Astrocyte of the hippocampus (primary cell): ENCODE data around the gene NISCH.
A peak's percentile ranks its signal among the peaks of the same experiment; 100 is the strongest.

Experiments used
- DNase-seq: peaks from one replicate; pipeline ENCODE4 v3.0.0; 2011; ENCODE audit warnings: low read depth, low spot score

NISCH gene

DNA sequence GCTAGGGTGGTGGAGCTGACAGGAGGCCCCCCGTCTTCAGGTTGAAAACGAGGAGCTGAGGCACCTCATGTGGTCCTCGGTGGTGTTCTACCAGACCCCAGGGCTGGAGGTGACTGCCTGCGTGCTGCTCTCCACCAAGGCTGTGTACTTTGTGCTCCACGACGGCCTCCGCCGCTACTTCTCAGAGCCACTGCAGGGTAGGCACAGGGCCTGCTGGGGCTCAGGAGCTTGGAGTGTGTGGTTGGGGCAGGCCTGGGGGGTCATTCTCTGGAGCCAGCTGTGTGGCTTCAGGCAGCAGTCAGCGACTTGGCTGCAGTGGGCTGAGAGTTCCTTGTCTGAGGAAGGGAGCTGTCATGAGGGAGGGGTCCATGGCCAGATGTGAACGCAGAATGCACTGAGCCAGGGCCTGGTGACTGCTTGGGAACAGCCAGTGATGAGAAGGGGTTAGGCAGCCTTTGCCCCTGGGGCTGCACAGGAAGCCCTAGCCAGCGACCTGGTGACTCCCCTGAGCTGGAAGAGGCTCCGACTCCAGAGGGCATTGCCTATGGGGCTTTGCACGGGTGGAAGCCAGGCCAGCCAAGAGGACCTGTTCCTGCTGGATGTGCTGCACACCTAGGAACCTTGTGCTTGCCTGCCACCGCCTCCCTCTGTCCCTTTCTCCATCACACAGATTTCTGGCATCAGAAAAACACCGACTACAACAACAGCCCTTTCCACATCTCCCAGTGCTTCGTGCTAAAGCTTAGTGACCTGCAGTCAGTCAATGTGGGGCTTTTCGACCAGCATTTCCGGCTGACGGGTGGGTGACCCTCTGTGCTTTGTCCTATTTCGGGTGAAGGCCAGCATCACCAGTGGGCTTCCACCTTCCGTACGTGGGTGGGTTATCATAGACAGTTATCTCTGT lies 34.9 kb downstream of the NISCH start:
- no peak for DNase-seq

DNA sequence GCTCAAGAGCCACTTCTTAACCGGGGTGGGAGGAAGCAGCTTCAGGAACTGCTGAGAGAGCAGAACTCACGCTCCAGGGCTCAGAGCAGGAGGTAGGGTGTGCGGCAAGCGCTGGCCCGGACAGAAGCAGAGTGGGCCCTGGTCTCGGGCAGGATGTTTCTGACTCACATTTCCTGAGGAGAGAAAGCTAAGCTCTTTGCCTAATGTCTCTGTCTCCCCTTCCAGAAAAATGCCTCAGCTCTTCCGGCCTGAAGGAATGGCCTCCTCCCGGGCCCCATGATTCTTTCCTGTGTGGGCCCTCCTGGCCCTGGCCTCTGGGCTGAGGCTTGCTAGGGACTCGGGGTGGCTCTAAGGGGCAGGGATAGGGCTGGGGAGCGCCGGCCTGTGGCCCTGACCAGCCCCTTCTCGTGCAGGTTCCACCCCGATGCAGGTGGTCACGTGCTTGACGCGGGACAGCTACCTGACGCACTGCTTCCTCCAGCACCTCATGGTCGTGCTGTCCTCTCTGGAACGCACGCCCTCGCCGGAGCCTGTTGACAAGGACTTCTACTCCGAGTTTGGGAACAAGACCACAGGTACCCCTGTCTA lies 35.6 kb downstream of the NISCH start:
- DNase-seq, result no peak

DNA sequence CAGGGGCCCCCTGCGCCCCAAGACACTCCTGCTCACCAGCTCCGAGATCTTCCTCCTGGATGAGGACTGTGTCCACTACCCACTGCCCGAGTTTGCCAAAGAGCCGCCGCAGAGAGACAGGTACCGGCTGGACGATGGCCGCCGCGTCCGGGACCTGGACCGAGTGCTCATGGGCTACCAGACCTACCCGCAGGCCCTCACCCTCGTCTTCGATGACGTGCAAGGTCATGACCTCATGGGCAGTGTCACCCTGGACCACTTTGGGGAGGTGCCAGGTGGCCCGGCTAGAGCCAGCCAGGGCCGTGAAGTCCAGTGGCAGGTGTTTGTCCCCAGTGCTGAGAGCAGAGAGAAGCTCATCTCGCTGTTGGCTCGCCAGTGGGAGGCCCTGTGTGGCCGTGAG lies 36.7 kb downstream of the NISCH start:
- DNase-seq, result no peak

DNA sequence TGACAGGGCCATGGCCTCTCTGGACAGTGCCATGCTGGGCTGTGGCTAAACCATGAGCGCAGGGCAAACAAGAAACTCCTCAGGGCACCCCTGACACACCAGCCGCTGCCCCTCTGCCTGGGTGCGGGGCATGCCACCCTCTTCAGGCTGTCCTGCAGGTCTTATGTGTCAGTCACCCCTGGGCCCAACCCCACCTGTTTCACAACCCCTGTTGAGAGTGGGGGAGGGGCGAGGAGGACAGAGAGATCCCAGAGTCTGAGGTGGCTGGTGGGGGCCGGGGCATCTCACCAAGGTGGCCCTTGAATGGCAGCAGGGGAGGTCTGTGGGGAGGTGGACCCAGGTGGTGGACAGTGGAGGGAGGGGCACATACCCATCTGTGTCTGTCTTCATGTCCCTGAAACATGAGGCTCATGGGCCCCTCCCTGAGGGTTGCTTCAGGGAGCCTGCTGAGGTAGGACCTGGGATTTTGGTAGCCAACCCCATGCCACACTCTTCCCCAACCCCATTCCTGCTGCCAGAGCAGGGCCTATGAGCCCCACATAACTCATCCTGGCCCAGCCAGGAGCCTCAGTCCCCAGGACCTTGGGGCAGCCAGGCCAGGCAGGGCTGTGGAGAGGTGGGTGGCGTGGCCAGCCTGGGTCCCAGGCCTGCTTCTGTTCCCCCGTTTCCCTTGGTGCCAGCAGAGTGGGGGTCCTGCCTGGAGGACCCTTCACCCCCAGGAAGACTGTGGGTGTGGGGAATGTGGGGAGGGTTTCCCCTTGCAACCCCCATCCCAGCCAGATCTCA lies 38.0 kb downstream of the NISCH start:
- no peak for DNase-seq

DNA sequence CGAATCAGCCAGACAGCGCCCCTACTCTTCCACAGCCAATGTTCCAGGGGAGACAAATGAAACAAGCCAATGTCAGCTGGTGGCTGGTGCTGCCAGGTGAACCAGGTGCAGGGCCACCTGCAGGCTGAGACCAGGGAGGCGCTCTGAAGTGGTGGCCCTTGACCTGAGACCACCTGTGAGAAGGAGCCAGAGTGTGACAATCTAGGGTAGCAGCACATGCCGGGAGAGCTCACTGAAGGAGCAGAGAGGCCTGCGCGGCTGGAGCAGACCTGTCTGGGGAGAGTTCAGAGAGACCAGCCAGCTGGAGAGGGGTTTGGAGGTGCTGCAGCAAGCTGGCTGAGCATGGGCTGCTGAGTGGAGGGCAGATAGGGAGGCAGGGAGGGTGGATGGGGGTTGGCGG lies 39.0 kb downstream of the NISCH start:
- no peak for DNase-seq

DNA sequence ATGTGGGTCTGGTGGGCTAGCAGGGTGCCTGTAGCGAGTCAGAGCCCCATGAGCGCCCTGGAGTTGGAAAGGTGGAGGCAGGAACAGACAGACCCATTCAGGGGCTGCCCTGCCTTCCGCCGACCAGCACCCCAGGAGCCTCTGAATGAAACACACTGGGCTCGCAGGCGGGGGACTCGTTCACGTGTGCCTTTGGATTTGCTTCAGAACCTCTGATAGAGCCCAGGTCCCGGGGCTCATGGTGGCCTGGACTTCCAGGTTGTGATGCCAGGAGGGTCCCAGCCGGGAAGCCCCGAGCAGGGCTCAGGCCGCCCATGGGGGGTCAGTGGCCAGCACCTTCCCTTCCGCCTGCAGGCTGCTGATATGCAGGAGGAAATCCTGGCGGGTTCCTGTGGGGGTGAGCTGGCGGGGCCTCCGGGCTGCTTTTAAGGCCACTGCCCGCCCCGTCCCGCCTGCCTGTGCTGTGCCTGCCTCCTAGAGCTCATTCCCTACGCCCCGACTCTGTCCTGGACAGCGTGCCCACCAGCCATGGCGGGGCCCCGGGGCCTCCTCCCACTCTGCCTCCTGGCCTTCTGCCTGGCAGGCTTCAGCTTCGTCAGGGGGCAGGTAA lies 39.6 kb downstream of the NISCH start, which contains the start of gene STAB1:
Gene STAB1 (plus strand): TSS at position 453 of the 610 bp plus-strand sequence. CDS start 76 bp downstream, at position 529.
- DNase-seq, result no peak

DNA sequence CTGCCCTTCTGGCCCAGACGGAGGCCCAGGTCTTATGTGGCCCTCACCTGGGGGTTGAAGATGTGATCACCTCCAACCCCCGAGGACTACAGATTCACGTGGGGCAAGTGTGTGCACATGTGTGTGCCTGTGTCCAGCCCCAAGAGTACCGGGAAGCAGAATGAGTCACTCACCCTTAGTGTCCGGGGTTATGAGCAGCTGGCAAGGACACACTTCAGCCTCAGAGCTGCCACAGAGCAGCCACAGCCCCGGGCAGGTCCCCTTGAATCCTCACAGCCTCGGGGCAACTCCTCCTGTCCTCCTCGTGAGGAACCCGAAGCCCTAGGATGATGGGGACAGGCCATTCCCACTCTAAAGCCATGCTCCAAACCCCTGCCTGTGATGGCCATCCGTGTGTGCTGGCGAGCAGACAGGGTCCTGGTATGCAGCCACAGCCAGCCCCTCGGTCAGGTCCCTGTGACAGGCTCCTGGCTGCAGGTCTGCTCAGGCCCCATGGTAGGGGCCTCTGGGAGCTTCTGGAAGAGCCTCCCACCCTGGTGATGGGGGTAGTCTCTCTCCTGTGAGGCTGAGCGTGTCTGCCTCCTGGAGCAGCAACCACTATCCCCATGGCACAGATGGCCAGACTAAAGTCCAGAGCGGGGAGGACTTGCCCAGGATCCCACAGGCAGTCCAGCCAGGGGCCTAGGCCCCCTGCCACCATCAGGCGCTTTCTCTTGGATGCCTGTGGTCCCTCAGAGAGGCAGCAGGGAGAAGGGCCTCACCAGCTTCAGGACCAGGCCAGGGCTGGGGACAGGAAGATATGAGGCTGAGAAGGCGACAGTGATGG lies 40.6 kb downstream of the NISCH start:
- peak; percentile 61 for DNase-seq

DNA sequence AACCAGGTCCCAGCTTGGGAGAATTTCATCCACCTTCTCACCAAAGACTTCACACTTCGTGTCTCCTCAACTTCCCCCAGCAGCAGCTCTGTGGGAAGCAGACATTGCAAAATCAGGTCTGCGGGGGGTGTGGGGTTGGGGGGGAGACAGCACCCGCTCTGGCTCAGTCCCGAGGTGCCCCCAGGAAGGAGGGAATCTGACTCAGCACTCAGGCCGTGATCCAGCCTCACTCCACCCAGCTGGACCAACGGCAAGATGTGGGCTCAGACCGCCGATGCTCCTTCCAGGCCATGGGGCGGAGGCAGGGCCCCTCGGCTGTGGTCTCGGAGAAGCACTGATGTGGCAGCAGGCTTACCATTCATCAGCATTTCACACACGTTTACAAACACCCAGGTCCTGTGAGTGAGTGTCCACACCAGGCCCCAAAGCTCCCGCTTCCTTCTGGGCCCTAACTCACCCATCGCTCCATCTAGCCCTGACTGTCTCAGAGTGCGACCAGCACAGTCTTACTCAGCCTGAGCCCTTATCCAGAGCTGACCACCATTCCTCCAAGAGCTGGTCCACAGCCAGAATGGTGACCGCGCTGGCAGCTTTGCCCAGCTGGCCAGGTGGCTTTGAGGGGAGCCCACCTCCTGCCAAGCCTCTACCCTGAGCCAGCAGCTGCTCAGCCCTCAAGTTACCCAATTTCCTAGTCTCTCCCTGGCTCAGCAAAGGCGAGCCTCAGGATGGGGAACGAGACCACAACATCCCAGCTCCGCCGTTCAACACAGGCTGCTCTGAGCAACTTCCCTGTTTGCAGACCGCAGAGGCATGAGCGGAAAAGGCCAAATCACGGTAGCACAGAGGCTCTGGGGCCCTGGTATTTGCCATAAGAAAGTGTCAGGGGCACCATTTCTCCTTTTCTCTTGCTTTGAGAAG lies 43.0 kb downstream of the NISCH start:
- DNase-seq, result peak; percentile 69

DNA sequence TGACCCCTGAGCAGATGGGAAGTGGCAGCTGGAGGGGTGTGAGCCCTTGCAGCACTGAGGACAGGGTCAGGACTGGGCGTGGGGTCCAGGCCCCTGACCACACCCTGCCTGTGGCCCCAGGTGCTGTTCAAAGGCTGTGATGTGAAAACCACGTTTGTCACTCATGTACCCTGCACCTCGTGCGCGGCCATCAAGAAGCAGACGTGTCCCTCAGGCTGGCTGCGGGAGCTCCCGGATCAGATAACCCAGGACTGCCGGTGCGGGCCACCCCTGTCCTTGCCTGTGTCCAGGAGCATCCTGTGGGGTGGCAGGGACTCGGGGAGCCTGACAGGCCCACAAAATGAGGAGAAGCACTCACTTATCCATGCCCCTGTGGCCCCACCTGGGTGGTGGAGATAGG lies 45.6 kb downstream of the NISCH start:
- DNase-seq, result no peak

DNA sequence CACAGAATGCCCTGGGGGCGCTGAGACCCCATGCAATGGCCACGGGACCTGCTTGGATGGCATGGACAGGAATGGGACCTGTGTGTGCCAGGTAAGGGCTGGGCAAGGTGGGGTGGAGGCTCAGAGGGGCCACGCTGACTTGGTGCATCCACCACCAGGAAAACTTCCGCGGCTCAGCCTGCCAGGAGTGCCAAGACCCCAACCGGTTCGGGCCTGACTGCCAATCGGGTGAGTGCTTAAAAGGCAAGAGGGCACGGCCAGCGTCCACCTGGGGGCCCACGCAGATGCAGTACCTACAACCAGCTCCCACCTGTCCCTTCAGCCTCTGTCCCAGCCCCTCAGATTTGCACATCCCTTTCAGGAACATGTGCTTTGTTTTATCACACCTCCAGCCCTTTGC lies 46.6 kb downstream of the NISCH start:
- DNase-seq, result no peak

DNA sequence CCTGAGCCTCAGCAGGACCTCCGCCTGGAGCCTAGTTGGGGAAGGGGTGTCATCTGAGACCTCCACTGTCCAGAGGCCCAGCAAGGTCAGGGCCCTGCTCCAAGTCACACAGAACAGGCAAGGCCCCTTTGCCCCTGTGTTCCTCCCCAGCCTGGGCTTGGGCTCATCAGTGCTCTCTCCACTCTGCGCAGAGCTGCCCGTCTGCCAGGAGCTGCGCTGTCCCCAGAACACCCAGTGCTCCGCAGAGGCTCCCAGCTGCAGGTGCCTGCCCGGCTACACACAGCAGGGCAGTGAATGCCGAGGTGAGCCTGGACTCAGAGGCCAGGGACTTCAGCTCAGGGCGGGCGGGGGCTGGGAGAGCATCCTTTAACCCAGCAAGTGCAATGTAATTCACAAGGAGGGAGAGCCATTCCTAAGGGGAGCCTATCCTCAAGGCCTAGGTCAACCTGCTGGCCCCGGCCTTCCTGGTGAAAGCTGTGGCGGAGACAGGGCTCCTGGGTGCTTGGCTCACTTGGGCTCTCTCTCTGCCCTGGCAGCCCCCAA lies 47.5 kb downstream of the NISCH start:
- DNase-seq, result no peak

DNA sequence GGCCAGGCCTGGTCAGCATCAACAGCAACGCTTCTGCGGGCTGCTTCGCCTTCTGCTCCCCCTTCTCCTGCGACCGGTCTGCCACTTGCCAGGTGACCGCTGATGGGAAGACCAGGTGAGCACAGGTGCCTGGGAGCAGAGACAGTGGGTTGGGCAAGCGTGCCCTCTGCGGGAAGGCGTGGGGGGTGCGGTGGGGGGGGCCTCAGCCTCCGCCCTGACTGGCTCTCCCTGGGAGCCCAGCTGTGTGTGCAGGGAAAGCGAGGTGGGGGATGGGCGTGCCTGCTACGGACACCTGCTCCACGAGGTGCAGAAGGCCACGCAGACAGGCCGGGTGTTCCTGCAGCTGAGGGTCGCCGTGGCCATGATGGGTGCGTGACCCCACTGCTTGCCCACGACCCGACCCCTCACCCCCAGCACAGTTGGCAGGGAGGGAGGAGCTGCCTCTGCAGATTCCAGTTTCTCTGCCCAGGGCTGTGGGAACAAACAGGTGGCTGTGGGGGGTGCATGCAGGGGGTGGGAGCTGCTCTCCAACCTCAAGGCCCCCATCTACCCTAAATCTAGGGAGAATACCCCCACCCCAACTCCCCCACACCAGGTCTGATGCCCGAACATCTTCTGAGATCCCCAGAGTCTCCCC lies 48.5 kb downstream of the NISCH start:
- no peak for DNase-seq

DNA sequence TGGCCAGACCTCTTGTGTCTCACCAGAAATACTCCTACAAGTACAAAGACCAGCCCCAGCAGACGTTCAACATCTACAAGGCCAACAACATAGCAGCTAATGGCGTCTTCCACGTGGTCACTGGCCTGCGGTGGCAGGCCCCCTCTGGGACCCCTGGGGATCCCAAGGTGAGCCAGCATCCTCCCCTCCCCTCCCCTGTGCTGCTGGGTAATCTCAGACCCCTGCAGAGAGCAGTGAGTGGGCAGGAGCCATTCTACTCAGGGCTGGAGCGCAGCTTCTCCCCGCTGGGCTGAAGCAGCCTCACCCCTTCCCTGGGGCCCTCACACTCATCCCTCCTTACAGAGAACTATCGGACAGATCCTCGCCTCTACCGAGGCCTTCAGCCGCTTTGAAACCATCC lies 49.6 kb downstream of the NISCH start:
- DNase-seq, result no peak

DNA sequence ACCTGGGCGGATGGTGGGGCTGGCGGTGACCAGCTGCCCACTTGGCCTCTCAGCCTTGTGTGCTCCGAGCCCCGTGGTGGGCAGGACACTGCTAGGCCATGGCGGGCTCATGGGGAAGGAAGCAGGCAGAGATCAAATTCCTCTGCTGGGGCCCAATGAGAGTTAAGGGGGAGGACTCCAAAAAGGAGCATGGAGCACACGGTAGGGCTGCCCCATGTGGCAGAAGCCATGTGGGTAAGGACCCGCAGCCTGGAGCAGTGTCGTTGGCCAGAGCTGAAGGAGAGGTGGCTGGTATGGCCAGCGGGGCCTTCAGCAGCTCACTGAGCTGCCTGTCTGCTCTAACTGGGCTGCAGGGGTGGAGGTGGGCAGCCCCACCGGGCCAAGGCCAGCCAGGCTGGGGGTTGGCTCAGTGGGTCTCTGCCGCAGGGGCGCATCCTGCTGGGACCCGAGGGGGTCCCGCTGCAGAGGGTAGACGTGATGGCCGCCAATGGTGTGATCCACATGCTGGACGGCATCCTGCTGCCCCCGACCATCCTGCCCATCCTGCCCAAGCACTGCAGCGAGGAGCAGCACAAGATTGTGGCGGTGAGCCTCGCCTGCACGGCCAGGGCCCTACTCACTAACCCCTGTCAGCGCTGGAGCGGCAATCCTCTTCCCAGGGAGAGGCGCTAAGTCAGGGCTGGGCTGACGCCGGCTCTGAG lies 51.0 kb downstream of the NISCH start:
- DNase-seq, result no peak

DNA sequence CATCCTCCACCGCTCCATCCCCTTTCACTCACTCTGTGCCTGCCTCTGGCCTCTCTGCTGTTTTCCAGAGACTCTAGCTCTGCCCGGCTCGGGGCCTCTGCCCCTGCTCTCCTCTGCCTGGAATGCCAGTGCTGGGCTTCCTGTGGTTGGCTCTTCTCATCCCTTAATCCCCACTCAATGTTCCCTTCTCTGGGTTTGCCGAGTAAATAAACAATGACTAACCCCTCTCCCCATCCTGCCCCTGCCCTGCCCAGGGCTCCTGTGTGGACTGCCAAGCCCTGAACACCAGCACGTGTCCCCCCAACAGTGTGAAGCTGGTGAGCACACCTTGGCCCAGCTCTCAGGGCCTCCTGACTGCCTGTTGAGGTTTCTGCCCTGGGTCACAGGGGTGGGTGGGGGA lies 52.0 kb downstream of the NISCH start:
- peak; percentile 91 for DNase-seq

DNA sequence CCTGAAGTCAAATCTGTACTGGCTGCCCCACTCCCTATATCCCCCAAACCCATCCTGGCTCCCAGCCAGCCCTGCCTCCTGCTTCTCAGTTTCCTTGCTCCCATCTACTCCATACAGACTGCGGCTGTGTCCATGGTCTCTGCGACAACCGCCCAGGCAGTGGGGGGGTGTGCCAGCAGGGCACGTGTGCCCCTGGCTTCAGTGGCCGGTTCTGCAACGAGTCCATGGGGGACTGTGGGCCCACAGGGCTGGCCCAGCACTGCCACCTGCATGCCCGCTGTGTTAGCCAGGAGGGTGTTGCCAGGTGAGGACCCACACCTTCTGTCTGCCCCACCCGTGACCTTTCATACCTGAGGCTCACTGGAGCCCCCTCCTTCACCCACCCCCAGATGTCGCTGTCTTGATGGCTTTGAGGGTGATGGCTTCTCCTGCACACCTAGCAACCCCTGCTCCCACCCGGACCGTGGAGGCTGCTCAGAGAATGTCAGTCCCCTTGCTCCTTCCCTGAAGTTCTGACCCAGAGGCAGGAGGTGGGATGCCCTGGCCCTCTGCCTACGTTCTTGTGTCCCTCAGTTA lies 54.4 kb downstream of the NISCH start:
- no peak for DNase-seq

DNA sequence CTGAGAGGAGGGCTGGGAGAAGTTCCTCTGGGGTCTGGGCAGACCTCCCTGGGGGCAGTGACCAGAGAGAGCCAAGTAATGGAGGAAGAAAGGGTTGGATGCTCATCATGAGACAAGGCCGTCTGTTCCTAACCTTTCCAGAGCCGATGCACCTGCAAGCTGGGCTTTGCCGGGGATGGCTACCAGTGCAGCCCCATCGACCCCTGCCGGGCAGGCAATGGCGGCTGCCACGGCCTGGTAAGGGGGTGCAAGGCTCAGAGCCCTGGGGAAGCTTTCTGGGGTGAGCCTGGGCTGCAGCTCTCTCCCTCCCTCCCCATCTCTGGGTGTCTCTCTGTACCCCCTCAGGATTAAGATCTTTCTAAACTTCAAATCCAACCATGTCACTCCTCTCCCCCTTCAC lies 56.1 kb downstream of the NISCH start:
- DNase-seq, result no peak

DNA sequence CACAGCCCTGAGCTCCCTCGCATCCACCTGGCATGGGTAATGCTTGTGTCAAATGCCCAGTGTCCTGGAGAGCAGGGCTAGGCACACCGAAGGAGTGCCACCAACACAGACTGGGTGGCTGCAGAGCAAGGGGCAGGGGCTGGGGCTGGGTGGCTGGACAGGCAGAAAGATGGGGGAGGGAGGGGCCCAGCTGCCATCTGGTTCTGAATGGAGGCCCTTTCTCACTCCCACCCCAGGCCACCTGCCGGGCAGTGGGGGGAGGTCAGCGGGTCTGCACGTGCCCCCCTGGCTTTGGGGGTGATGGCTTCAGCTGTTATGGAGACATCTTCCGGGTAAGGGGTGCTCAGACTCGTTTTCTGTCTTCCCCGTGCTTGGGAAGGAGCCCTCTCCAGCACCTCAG lies 56.7 kb downstream of the NISCH start:
- DNase-seq, result no peak
